Measurements from ENCODE around the gene CAMSAP1.

Gene CAMSAP1

GRCh38 chr9:135803441-135803840, 103.9 kb downstream of the CAMSAP1 start:
- H3K36me3 ChIP-seq (ENCODE audit: control insufficient read depth in 4 of 4, insufficient read depth in 4 of 4, low read length in 3 of 4), result peaks cover 0 to 2% (median 0%) of the 10 kb centered on the region in 4 experiments
- POLR2A ChIA-PET, result no interaction called here
- no peak overlapping the region for H3K4me3 ChIP-seq (ENCODE audit: control insufficient read depth in 1 of 7, extremely low read depth in 1 of 7, insufficient read depth in 4 of 7, low read depth in 2 of 7, low read length in 6 of 7)
- no peak for DNase-seq
- CTCF ChIA-PET, result no interaction called here
- peaks cover 0 to 13% (median 2%) of the 10 kb centered on the region in 4 experiments for H3K4me1 ChIP-seq (ENCODE audit: control extremely low read depth in 1 of 4, control insufficient read depth in 4 of 4, insufficient read depth in 4 of 4, low read length in 3 of 4)
- no peaks in the 10 kb centered on the region for H3K27me3 ChIP-seq (replicated peaks in 2 of 5; ENCODE audit: control insufficient read depth in 4 of 5, insufficient read depth in 5 of 5, low read length in 4 of 5)
- no peaks in the 10 kb centered on the region for H3K9me3 ChIP-seq (ENCODE audit: control extremely low read depth in 1 of 5, control insufficient read depth in 4 of 5, insufficient read depth in 2 of 5, low read depth in 1 of 5, low read length in 4 of 5)
- WGBS (ENCODE audit: insufficient coverage), result 97% methylated on average over 5 of the region's 10 CpGs
- H3K27ac ChIP-seq (ENCODE audit: insufficient read depth in 1 of 2, low read depth in 1 of 2, low read length in 2 of 2, poor library complexity in 1 of 2, severe bottlenecking in 2 of 2), result no peak overlapping the region

GRCh38 chr9:135802876-135803419, 104.4 kb downstream of the CAMSAP1 start:
- H3K27me3 ChIP-seq (replicated peaks in 2 of 5; ENCODE audit: control insufficient read depth in 4 of 5, insufficient read depth in 5 of 5, low read length in 4 of 5), result no peaks in the 10 kb centered on the region
- no peak overlapping the region for H3K4me3 ChIP-seq (ENCODE audit: control insufficient read depth in 1 of 7, extremely low read depth in 1 of 7, insufficient read depth in 4 of 7, low read depth in 2 of 7, low read length in 6 of 7)
- no peak for DNase-seq
- H3K4me1 ChIP-seq (ENCODE audit: control extremely low read depth in 1 of 4, control insufficient read depth in 4 of 4, insufficient read depth in 4 of 4, low read length in 3 of 4), result peaks cover 0 to 13% (median 2%) of the 10 kb centered on the region in 4 experiments
- no peaks in the 10 kb centered on the region for H3K9me3 ChIP-seq (ENCODE audit: control extremely low read depth in 1 of 5, control insufficient read depth in 4 of 5, insufficient read depth in 2 of 5, low read depth in 1 of 5, low read length in 4 of 5)
- WGBS (ENCODE audit: insufficient coverage), result 88% methylated on average over 14 of the region's 18 CpGs
- no peak overlapping the region for H3K27ac ChIP-seq (ENCODE audit: insufficient read depth in 1 of 2, low read depth in 1 of 2, low read length in 2 of 2, poor library complexity in 1 of 2, severe bottlenecking in 2 of 2)
- ChIA-PET POLR2A (no interaction called here), CTCF (no interaction called here)
- H3K36me3 ChIP-seq (ENCODE audit: control insufficient read depth in 4 of 4, insufficient read depth in 4 of 4, low read length in 3 of 4), result peaks cover 0 to 2% (median 0%) of the 10 kb centered on the region in 4 experiments

GRCh38 chr9:135801070-135801469, 106.3 kb downstream of the CAMSAP1 start:
- WGBS (ENCODE audit: insufficient coverage), result 97% methylated on average over 6 of the region's 6 CpGs
- H3K27me3 ChIP-seq (replicated peaks in 2 of 5; ENCODE audit: control insufficient read depth in 4 of 5, insufficient read depth in 5 of 5, low read length in 4 of 5), result no peaks in the 10 kb centered on the region
- DNase-seq, result no peak
- ChIA-PET CTCF (interaction anchor here (0.7 kb wide), 1 partner anchor 30 kb away, joined by 3 read pairs; no protein-coding TSS in a partner anchor), POLR2A (interaction anchor here (0.6 kb wide), 1 partner anchor 267 kb away, joined by 3 read pairs; no protein-coding TSS in a partner anchor)
- H3K4me3 ChIP-seq (ENCODE audit: control insufficient read depth in 1 of 7, extremely low read depth in 1 of 7, insufficient read depth in 4 of 7, low read depth in 2 of 7, low read length in 6 of 7), result no peak overlapping the region
- H3K9me3 ChIP-seq (ENCODE audit: control extremely low read depth in 1 of 5, control insufficient read depth in 4 of 5, insufficient read depth in 2 of 5, low read depth in 1 of 5, low read length in 4 of 5), result no peaks in the 10 kb centered on the region
- no peaks in the 10 kb centered on the region for H3K36me3 ChIP-seq (ENCODE audit: control insufficient read depth in 4 of 4, insufficient read depth in 4 of 4, low read length in 3 of 4)
- no peak overlapping the region for H3K27ac ChIP-seq (ENCODE audit: insufficient read depth in 1 of 2, low read depth in 1 of 2, low read length in 2 of 2, poor library complexity in 1 of 2, severe bottlenecking in 2 of 2)
- peaks cover 0 to 13% (median 2%) of the 10 kb centered on the region in 4 experiments for H3K4me1 ChIP-seq (ENCODE audit: control extremely low read depth in 1 of 4, control insufficient read depth in 4 of 4, insufficient read depth in 4 of 4, low read length in 3 of 4)

- H3K27me3 ChIP-seq (replicated peaks in 2 of 5; ENCODE audit: control insufficient read depth in 4 of 5, insufficient read depth in 5 of 5, low read length in 4 of 5), result no peaks in the 10 kb centered on the region
- H3K27ac ChIP-seq (ENCODE audit: insufficient read depth in 1 of 2, low read depth in 1 of 2, low read length in 2 of 2, poor library complexity in 1 of 2, severe bottlenecking in 2 of 2), result no peak overlapping the region
- 99% methylated on average over 13 of the region's 13 CpGs for WGBS (ENCODE audit: insufficient coverage)
- H3K4me1 ChIP-seq (ENCODE audit: control extremely low read depth in 1 of 4, control insufficient read depth in 4 of 4, insufficient read depth in 4 of 4, low read length in 3 of 4), result no peaks in the 10 kb centered on the region
- POLR2A ChIA-PET, result no interaction called here
- no peaks in the 10 kb centered on the region for H3K36me3 ChIP-seq (ENCODE audit: control insufficient read depth in 4 of 4, insufficient read depth in 4 of 4, low read length in 3 of 4)
- no peaks in the 10 kb centered on the region for H3K9me3 ChIP-seq (ENCODE audit: control extremely low read depth in 1 of 5, control insufficient read depth in 4 of 5, insufficient read depth in 2 of 5, low read depth in 1 of 5, low read length in 4 of 5)
- H3K4me3 ChIP-seq (ENCODE audit: control insufficient read depth in 1 of 7, extremely low read depth in 1 of 7, insufficient read depth in 4 of 7, low read depth in 2 of 7, low read length in 6 of 7), result no peak overlapping the region
- DNase-seq, result no peak
- CTCF ChIA-PET, result interaction anchor here (1.1 to 1.2 kb wide), 2 partner anchors 11 to 12 kb away, joined by 3 to 4 read pairs; no protein-coding TSS in a partner anchor
Observed at GRCh38 chr9:135799261-135799660, 108.1 kb downstream of the CAMSAP1 start.

- no peaks in the 10 kb centered on the region for H3K27me3 ChIP-seq (replicated peaks in 2 of 5; ENCODE audit: control insufficient read depth in 4 of 5, insufficient read depth in 5 of 5, low read length in 4 of 5)
- no peaks in the 10 kb centered on the region for H3K36me3 ChIP-seq (ENCODE audit: control insufficient read depth in 4 of 4, insufficient read depth in 4 of 4, low read length in 3 of 4)
- no peak overlapping the region for H3K4me3 ChIP-seq (ENCODE audit: control insufficient read depth in 1 of 7, extremely low read depth in 1 of 7, insufficient read depth in 4 of 7, low read depth in 2 of 7, low read length in 6 of 7)
- CTCF ChIA-PET, result interaction anchor here (1.1 to 1.7 kb wide), 2 partner anchors 13 to 20 kb away, joined by 4 to 5 read pairs; no protein-coding TSS in a partner anchor
- WGBS (ENCODE audit: insufficient coverage), result 89% methylated on average over 9 of the region's 10 CpGs
- H3K9me3 ChIP-seq (ENCODE audit: control extremely low read depth in 1 of 5, control insufficient read depth in 4 of 5, insufficient read depth in 2 of 5, low read depth in 1 of 5, low read length in 4 of 5), result no peaks in the 10 kb centered on the region
- no peaks in the 10 kb centered on the region for H3K4me1 ChIP-seq (ENCODE audit: control extremely low read depth in 1 of 4, control insufficient read depth in 4 of 4, insufficient read depth in 4 of 4, low read length in 3 of 4)
- DNase-seq, result no peak
- H3K27ac ChIP-seq (ENCODE audit: insufficient read depth in 1 of 2, low read depth in 1 of 2, low read length in 2 of 2, poor library complexity in 1 of 2, severe bottlenecking in 2 of 2), result no peak overlapping the region
- POLR2A ChIA-PET, result no interaction called here
Observed at GRCh38 chr9:135798263-135798585, 109.1 kb downstream of the CAMSAP1 start.

GRCh38 chr9:135797507-135798262, 109.7 kb downstream of the CAMSAP1 start:
- Histone ChIP-seq H3K9me3 (ENCODE audit: control extremely low read depth in 1 of 5, control insufficient read depth in 4 of 5, insufficient read depth in 2 of 5, low read depth in 1 of 5, low read length in 4 of 5) (no peaks in the 10 kb centered on the region), H3K36me3 (ENCODE audit: control insufficient read depth in 4 of 4, insufficient read depth in 4 of 4, low read length in 3 of 4) (no peaks in the 10 kb centered on the region), H3K27me3 (replicated peaks in 2 of 5; ENCODE audit: control insufficient read depth in 4 of 5, insufficient read depth in 5 of 5, low read length in 4 of 5) (no peaks in the 10 kb centered on the region), H3K4me3 (ENCODE audit: control insufficient read depth in 1 of 7, extremely low read depth in 1 of 7, insufficient read depth in 4 of 7, low read depth in 2 of 7, low read length in 6 of 7) (no peak overlapping the region), H3K27ac (ENCODE audit: insufficient read depth in 1 of 2, low read depth in 1 of 2, low read length in 2 of 2, poor library complexity in 1 of 2, severe bottlenecking in 2 of 2) (no peak overlapping the region), H3K4me1 (ENCODE audit: control extremely low read depth in 1 of 4, control insufficient read depth in 4 of 4, insufficient read depth in 4 of 4, low read length in 3 of 4) (no peaks in the 10 kb centered on the region)
- POLR2A ChIA-PET, result no interaction called here
- CTCF ChIA-PET, result interaction anchor here (0.8 to 1.7 kb wide), 3 partner anchors 9 to 25 kb away, joined by 4 to 5 read pairs (median 5); no protein-coding TSS in a partner anchor
- DNase-seq, result peak; percentile 4 to 24 (median 22)
- 63% methylated on average over 21 of the region's 24 CpGs for WGBS (ENCODE audit: insufficient coverage)

GRCh38 chr9:135796784-135797485, 110.4 kb downstream of the CAMSAP1 start:
- ChIA-PET POLR2A (no interaction called here), CTCF (interaction anchor here (0.8 to 1.7 kb wide), 3 partner anchors 8 to 24 kb away, joined by 4 to 5 read pairs (median 5); no protein-coding TSS in a partner anchor)
- H3K4me3 ChIP-seq (ENCODE audit: control insufficient read depth in 1 of 7, extremely low read depth in 1 of 7, insufficient read depth in 4 of 7, low read depth in 2 of 7, low read length in 6 of 7), result no peak overlapping the region
- H3K27me3 ChIP-seq (replicated peaks in 2 of 5; ENCODE audit: control insufficient read depth in 4 of 5, insufficient read depth in 5 of 5, low read length in 4 of 5), result no peaks in the 10 kb centered on the region
- H3K36me3 ChIP-seq (ENCODE audit: control insufficient read depth in 4 of 4, insufficient read depth in 4 of 4, low read length in 3 of 4), result no peaks in the 10 kb centered on the region
- H3K27ac ChIP-seq (ENCODE audit: insufficient read depth in 1 of 2, low read depth in 1 of 2, low read length in 2 of 2, poor library complexity in 1 of 2, severe bottlenecking in 2 of 2), result no peak overlapping the region
- WGBS (ENCODE audit: insufficient coverage), result 88% methylated on average over 22 of the region's 22 CpGs
- DNase-seq, result no peak
- H3K9me3 ChIP-seq (ENCODE audit: control extremely low read depth in 1 of 5, control insufficient read depth in 4 of 5, insufficient read depth in 2 of 5, low read depth in 1 of 5, low read length in 4 of 5), result no peaks in the 10 kb centered on the region
- no peaks in the 10 kb centered on the region for H3K4me1 ChIP-seq (ENCODE audit: control extremely low read depth in 1 of 4, control insufficient read depth in 4 of 4, insufficient read depth in 4 of 4, low read length in 3 of 4)

All from common myeloid progenitor, CD34-positive (primary cell).